ENCODE measurements around the gene SH3PXD2A.

GRCh38 chr10:103855424-103855823, at the start of gene SH3PXD2A:
- TF ChIP-seq CTCF (conservative IDR thresholded peaks at IDR 0.05) (peak; percentile 41), ZFX (IDR thresholded peaks at IDR 0.05) (no peak)

All from C4-2B (cell line).